Measurements from ENCODE around the gene MYO16.

MYO16 gene

DNA sequence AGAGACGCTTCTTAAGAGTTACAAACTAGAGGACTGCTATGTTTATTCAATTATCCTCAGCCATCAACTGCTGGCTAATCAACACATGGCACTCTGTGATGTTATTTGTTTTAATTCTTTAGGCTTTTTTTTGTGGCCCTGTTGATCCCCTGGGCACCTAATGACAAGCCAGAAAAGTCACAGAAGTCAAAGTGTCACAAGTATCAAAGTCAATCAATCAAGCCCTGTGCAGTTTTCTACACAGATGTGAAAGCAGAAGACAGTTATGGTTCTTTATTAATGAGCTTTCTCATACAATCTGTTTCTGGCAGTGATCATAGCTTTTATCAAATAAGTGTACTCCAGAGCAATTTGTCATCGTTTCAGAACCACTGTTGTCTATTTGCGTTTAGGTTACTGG, 34.3 kb downstream of the MYO16 start:
- no peak for DNase-seq

DNA sequence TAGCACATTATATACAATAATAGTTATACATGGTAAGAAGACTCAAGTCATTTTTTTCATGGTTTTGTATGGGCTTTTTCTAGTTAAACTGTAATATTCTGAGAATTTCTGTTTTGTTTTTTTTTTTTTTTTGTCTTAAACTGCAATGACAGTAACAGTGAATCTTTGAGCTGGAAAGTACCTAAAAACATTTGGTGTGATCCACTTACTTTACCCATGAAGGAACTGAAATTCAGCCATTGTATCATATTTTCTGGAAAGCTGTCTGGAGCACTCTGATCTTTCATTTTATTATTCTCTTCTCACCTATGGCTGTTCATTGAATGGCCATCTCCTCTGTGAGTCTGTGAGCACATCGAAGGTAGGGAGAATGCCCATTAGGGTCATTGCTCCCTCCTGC, 37.8 kb downstream of the MYO16 start:
- no peak for DNase-seq

- no peak for DNase-seq
These were observed 40.0 kb downstream of the MYO16 start for GRCh38 chr13:108669381-108669780.

DNA sequence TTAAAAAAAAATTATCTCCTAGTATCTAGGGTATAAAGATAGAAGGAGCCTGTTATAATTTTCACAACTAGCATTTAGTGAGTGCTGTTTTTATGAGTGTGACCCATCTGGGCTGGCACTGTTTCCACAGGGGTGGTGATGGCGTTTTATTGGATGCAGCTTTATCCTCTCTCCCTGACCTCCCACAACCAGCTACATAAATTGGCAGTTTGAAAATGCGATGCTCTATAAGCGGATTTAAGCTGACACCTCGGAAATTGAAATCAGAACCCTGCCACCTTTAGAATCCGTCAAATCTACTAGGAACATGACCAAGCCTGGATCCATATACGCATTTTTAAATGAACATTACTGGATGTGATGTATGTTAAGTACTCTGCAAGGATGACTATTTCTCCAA, 44.9 kb downstream of the MYO16 start:
- no peak for DNase-seq

DNA sequence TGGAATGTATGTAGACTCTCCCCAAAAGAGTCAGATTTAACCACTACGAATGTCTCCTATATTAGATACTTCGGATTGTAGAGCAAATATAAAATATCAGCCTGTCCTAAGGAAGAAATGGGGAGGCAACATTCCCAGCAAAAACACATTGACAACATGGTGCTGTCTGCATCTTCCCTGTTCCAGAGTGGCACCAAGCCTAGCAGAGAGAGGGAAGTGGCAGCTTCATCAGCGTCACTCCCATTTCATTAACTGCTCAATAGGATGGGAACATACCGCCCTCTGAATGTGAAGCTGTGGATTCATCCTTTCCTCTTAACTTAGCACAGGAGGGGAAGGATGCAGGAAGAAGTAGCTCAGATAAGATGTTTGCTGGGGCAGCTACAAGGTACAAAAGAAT, 45.4 kb downstream of the MYO16 start:
- DNase-seq = no peak

- DNase-seq = no peak
These were observed 47.2 kb downstream of the MYO16 start for GRCh38 chr13:108676620-108677019.

GRCh38 chr13:108677806-108678205, 48.4 kb downstream of the MYO16 start:
- DNase-seq = no peak

DNA sequence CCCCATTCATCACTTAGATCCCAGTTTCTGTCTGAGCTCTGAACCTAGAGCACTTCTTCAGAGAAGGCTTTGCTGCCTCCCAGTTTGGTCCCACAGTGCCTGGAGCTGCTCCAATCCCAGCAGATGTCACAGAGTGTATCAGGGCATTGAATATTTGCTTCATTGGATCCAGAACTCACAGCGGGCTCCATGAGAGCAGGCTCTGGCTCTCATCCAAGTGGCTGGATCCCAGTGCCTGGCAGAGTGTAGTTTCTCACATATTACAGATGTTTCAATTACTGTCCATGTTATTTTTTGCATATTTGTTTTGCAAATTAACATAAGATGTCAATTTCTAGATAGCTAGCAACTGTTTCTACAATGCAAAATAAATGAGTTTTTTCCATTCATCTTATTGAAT, 50.6 kb downstream of the MYO16 start:
- no peak for DNase-seq

- DNase-seq = no peak
These were observed 52.7 kb downstream of the MYO16 start for GRCh38 chr13:108681986-108682575.

GRCh38 chr13:108682714-108683113, 53.3 kb downstream of the MYO16 start:
- DNase-seq = no peak

DNA sequence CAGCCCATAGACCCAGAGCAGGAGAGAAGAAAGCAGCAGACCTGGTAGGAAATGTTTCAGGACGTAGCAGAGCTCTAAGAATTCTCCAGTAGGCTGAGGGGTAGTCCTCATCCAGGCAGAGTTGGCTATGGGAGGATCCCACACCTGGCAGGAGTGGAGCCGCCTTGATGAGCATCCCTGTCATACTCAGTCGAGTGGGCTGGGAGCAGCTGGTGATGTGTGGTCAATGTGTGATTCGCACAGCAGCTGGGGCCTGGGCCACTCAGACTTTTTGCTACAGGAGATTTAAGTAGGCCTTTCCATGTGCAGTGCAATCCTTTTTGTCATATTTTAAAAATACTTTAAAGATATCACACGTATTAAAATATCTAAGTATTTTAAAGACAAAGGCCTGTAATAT, 56.6 kb downstream of the MYO16 start:
- DNase-seq = no peak

- DNase-seq = no peak
These were observed 61.3 kb downstream of the MYO16 start for GRCh38 chr13:108690726-108691125.

GRCh38 chr13:108700422-108701170, 71.2 kb downstream of the MYO16 start:
- no peak for DNase-seq

GRCh38 chr13:108702171-108702570, 72.8 kb downstream of the MYO16 start:
- no peak for DNase-seq

GRCh38 chr13:108705031-108705430, 75.6 kb downstream of the MYO16 start:
- no peak for DNase-seq

GRCh38 chr13:108707584-108707983, 78.2 kb downstream of the MYO16 start:
- DNase-seq = no peak

- no peak for DNase-seq
These were observed 79.5 kb downstream of the MYO16 start for GRCh38 chr13:108708921-108709320.

DNA sequence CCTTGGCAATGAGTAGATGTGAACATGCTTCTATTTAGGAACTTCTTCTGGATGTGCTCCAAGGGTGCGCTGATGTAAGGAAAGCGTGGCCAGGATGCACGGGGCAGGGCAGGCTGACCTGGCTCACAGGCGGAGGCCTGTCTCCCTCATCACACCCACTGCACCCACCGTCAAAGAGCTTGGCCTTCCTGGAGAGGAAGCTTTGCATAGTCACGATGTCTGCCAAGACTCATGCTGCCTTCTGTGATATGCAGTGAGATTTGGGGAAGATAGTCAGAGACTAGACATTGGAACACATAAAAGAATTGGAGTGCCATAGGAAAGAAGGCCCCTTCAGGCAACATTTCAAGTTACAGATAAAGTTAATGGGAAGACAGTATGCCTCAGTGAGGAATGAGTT, 82.0 kb downstream of the MYO16 start:
- no peak for DNase-seq

DNA sequence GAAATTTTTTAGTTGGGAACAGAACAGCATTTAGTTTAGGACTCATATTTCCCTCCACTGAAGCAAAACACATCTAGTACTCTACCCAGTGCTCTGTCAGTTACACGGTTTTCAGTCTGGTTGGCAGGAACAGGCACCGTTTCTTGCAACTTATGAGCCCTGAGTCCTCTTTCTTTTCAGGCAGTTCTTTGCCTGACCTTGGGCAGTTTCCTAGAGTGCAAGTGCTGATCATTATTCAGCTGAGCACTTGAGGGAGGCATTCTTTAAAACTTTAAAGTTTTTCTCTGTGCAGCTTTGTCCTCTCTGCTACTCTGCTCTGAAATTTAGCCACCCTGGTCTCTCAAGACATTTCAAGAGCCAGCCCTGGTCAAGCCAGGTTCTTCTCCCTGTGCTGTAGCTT, 96.1 kb downstream of the MYO16 start:
- no peak for DNase-seq

DNA sequence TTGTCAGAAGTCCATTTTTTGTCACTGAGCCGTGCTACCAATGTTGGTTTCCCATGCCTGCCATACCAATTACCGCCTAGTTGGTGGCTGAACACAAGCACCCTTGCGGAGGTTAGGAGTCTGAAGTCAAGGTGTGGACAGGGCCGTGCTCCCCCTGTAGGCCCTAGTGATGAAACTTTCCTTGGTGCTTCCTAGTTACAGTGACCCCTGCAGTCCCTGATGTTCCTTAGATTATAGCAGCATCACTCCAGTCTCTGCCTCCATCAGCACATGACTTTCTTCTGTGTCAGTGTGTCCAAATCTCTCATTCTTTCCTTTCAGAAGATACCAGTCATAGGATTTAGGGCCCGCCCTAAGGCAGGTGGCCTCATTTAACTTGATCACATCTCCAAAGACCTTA, 99.0 kb downstream of the MYO16 start:
- DNase-seq = no peak

DNA sequence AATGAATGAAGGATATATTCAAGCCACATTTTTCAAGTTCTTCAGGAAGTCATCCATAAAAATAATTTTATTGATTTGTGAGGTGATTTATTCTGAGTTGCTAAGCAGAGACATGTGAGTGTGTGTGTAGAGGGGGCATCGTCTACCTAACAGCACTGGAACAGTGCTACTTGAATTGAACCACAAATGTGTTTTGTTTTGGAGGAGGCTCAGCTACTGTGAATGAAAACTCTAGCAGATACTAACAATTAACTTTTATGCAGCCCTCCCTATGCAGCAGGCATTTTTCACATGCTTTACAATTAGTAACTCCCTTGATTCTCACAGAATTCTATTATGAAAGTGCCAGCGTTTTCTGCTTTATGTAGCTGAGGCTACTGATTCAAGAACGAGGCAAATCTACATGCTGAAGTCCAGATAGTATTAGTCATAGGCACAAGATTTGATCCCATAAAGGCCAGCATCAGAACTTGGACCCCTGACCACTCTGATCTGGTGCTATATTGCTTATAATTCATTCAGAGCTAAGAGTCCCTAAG, 103.7 kb downstream of the MYO16 start:
- no peak for DNase-seq

DNA sequence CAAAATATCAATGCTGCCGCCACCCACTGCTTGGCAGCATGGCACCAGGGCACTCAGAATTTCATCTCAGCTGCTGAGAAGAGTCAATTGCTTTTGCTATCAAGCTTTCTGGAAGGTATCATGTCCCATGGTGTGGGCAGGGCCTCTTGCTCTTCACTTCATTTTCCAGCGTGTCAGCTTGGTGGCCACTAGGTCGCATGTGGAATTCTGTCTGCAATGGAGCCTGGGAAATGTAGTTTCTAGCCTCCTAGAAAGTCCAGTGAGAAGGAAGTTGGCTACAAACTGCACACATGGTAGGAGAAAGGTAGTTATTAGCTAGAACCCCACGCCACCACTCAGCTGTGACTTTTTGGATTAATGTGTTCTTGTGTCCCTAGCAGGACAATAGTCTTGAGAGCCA, 105.3 kb downstream of the MYO16 start:
- DNase-seq = no peak

GRCh38 chr13:108741930-108742329, 112.5 kb downstream of the MYO16 start:
- DNase-seq = no peak

GRCh38 chr13:108742701-108743451, 113.5 kb downstream of the MYO16 start:
- no peak for DNase-seq

All from suppressor macrophage (primary cell).